Thoracic aorta (tissue), 2 donors: ENCODE results near the gene ACVRL1. TPM values are rescaled to one million over a fixed set of nuclear protein-coding genes. Genes with fewer than 3 reads are reported as not detected.

Experiments
- ATAC-seq: fragments of 150-250 bp; one replicate; pipeline ENCODE4 v1.8.0; 2017; ENCODE audit warnings: low read depth; ENCODE audit not compliant: insufficient number of reproducible peaks, low FRiP score
- DNase-seq: peaks from one replicate; pipeline ENCODE4 v3.0.0-alpha.2; 2020; ENCODE audit warnings: low spot score
- H3K27ac ChIP-seq, 2 donors: fragments of 200-600 bp; sonication (generic); 1 replicate in 1 of 2; 2 replicates in 1 of 2; pipeline ENCODE4 v1.5.1; 2016; ENCODE audit warnings: mild to moderate bottlenecking in 2 of 2, moderate library complexity in 2 of 2
- H3K27me3 ChIP-seq: fragments of 200-600 bp; sonication (generic); replicated peaks from 2 replicates; pipeline ENCODE4 v1.6.0; 2016; ENCODE audit warnings: mild to moderate bottlenecking; ENCODE audit not compliant: insufficient read depth
- H3K36me3 ChIP-seq: fragments of 200-600 bp; sonication (generic); one replicate; pipeline ENCODE4 v1.5.1; 2016
- H3K4me1 ChIP-seq, 2 donors: fragments of 200-600 bp; sonication (generic); 1 replicate in 1 of 2; 2 replicates in 1 of 2; pipeline versions ENCODE4 v1.5.1 to v1.6.0; 2016; ENCODE audit warnings: low read depth in 2 of 2, mild to moderate bottlenecking in 1 of 2; ENCODE audit not compliant: control insufficient read depth in 1 of 2
- H3K4me3 ChIP-seq: fragments of 200-600 bp; sonication (generic); 2 replicates; pipeline ENCODE4 v1.5.1; 2016; ENCODE audit warnings: mild to moderate bottlenecking
- H3K9me3 ChIP-seq: fragments of 200-600 bp; sonication (generic); 2 replicates; pipeline ENCODE4 v1.5.1; 2016
- total RNA-seq, 2 donors: library from RNA; depleted of rRNA; stranded (reverse); fragments of >200 nt; gene quantifications; one replicate each; pipeline versions ENCODE4 v1.1.0 to v1.2.3, GENCODE V29; 2016
- TF ChIP-seq, protein P1 (sequence below): fragments of 200-600 bp; sonication (generic); IDR thresholded peaks from one replicate; pipeline ENCODE4 v1.5.1; 2019; ENCODE audit warnings: antibody characterized with exemption

The ACVRL1 gene
- total RNA-seq, 2 donors from 2014 or later: 81.4 to 90.2 TPM

DNA sequence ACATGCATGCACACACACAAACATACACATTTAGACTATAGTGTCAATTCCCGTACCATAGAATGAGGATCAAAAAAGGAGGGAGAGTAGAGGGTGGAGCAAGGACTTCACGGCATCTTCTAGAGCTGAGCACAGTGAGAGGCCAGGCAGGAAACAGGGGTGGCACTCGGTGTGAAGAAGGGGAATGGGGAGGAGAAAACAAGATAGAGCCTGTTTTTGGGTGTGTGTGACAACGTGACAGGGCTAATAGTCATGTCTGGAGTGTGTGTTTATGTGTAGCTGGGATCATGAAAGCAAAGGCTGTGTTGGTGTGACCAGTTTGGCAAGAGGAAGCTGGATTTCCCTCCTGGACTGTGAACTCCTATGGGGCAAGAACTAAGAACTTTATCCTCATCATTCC, 34.3 kb downstream of the ACVRL1 start:
- H3K27ac ChIP-seq: no peak overlapping the region
- H3K36me3 ChIP-seq: no peaks in the 10 kb centered on the region
- DNase-seq: no peak
- H3K9me3 ChIP-seq: peaks cover 11% of the 10 kb centered on the region
- TF ChIP-seq, protein P1, sequence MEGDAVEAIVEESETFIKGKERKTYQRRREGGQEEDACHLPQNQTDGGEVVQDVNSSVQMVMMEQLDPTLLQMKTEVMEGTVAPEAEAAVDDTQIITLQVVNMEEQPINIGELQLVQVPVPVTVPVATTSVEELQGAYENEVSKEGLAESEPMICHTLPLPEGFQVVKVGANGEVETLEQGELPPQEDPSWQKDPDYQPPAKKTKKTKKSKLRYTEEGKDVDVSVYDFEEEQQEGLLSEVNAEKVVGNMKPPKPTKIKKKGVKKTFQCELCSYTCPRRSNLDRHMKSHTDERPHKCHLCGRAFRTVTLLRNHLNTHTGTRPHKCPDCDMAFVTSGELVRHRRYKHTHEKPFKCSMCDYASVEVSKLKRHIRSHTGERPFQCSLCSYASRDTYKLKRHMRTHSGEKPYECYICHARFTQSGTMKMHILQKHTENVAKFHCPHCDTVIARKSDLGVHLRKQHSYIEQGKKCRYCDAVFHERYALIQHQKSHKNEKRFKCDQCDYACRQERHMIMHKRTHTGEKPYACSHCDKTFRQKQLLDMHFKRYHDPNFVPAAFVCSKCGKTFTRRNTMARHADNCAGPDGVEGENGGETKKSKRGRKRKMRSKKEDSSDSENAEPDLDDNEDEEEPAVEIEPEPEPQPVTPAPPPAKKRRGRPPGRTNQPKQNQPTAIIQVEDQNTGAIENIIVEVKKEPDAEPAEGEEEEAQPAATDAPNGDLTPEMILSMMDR: no peak
- no peaks in the 10 kb centered on the region for H3K27me3 ChIP-seq
- ATAC-seq: no peak
- peaks cover 4 to 12% of the 10 kb centered on the region in 2 donors for H3K4me1 ChIP-seq
- H3K4me3 ChIP-seq: no peak overlapping the region

DNA sequence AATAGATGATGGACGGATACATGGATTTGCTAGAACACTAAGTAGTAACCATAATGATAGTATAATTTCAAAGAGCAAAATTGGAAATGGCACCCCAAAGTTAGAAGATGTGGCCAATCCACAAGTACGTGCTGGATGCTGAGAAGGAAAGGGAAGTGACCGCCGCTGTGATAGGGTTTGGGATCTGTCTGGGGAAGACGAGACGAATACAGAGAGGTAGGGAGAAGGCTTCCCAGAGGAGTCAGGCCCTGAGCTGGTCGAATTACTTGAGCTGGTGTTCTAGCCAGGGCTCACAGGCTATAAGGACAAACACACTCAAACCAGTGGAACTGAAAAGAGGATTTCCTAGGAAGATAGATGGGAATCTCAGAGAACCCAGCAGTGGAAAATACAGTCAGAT, 34.8 kb downstream of the ACVRL1 start:
- TF ChIP-seq, protein P1: no peak
- H3K27ac ChIP-seq: no peak overlapping the region
- peaks cover 11% of the 10 kb centered on the region for H3K9me3 ChIP-seq
- no peaks in the 10 kb centered on the region for H3K27me3 ChIP-seq
- peaks cover 4 to 12% of the 10 kb centered on the region in 2 donors for H3K4me1 ChIP-seq
- H3K36me3 ChIP-seq: no peaks in the 10 kb centered on the region
- DNase-seq: no peak
- H3K4me3 ChIP-seq: no peak overlapping the region
- ATAC-seq: no peak

DNA sequence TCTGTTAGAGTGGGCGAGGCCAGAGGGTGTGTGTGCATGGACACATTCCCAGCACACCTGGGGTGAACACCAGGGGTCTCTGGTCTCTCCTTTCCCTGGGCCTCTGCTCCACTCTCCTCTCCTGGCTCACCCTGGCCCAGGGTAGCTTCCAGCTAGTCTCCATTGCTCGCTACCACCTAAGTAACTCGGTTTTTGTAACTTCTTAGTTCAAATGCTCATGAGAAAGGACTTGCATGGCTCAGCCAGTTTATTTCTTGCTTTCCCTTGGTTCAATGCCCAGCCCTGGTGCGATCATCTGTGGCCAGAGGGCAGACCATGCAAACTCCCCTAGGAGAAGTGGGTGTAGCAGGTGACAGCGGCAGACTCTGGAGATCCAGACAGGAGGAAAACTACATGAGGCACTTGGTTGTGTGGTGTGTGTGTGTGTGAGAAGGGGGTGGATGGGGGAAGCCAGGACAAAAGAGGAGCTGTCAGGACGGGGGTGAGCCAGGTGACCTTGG, 35.2 kb downstream of the ACVRL1 start:
- ATAC-seq (no peak), DNase-seq (no peak)
- H3K4me3 ChIP-seq: no peak overlapping the region

DNA sequence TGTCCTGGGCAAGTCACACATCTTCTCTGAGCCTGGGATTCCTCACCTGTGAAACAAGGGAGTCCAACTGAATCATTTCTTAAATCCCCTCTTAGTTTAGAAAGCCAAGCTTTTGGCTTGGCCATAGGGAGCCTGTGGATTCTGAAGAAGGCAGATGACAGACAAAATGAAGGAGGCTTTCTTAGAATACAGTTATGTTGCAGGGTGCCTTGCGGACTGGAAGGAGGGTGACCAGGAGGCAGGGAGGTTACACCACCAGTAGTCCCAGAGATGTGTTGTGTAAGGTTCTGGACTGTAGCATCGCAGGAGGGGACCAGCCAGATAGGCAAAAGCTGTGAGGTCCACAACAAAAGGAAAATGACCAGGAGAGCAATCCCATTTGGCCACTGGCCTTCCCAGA, 36.0 kb downstream of the ACVRL1 start:
- Histone ChIP-seq H3K36me3 (no peaks in the 10 kb centered on the region), H3K27ac (no peak overlapping the region), H3K9me3 (peaks cover 11% of the 10 kb centered on the region), H3K27me3 (no peaks in the 10 kb centered on the region), H3K4me1 (peaks cover 4 to 12% of the 10 kb centered on the region in 2 donors), H3K4me3 (no peak overlapping the region)
- DNase-seq: no peak
- no peak for ATAC-seq
- TF ChIP-seq, protein P1: no peak

More for the DNA sequence above, 35.2 kb downstream of the ACVRL1 start:
- Histone ChIP-seq H3K36me3 (no peaks in the 10 kb centered on the region), H3K27ac (no peak overlapping the region), H3K27me3 (no peaks in the 10 kb centered on the region), H3K9me3 (peaks cover 11% of the 10 kb centered on the region), H3K4me1 (peaks cover 4 to 12% of the 10 kb centered on the region in 2 donors)
- TF ChIP-seq, protein P1: no peak

DNA sequence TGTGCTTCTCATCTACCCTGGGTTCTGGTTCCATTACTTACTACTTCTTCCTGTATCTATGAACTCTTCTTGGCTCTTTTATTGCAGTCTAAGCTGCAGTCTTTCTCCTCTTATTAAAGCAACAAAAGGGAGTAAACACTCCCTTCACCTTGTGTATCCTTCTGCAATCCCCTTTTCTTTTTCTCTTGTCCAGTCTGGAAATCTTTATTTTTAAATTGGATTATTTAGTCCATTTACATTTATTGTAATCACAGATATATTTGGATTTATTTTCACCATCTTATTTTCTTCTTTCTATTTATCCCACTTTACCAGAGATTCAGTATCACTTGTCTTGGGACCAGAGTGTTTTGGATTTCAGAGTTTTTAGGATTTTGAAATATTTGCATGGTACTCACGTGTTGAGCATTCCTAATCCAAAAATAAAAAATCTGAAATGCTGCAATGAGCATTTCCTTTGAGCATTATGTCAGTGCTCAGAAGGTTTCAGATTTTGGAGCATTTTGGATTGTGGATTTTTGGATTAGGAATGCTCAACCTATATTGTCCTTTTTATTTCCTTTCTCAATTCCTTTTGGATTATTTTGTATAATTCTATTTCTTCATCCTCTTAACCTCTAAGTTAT, 37.4 kb downstream of the ACVRL1 start:
- TF ChIP-seq, protein P1: no peak

More for the DNA sequence above, 37.4 kb downstream of the ACVRL1 start:
- Histone ChIP-seq H3K4me3 (no peak overlapping the region), H3K9me3 (peaks cover 11% of the 10 kb centered on the region), H3K27me3 (no peaks in the 10 kb centered on the region), H3K4me1 (peaks cover 4 to 12% of the 10 kb centered on the region in 2 donors), H3K27ac (no peak overlapping the region), H3K36me3 (no peaks in the 10 kb centered on the region)
- ATAC-seq: no peak
- DNase-seq: no peak
